ENCODE results near the gene RASGRF2.

DNA sequence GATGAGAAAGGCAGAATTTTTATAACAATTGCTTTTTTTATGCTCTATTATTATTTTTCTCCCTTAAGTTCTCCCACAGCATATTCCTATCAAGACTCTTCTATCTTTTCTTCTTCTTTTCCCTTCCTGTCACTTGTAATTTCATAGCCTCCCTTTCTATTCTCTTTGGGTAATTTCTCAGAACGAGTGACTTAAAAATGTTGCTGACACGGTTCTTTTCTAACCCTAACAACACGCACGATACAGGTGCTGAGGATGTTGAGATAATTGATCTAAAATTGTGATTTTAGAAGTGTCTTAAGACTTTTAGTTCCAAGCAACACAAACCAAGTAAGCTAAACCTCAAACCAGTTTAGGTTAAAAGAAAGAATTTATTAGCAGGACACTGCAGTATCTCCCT is 105.9 kb downstream of the RASGRF2 start:
- TF ChIP-seq CTCF (IDR thresholded peaks at IDR 0.05) = no peak
- no peak for TF ChIP-seq POLR2AphosphoS5 (IDR thresholded peaks at IDR 0.05)
- no peak for TF ChIP-seq POLR2A (IDR thresholded peaks at IDR 0.05)

Data from suprapubic skin (tissue), 4 donors.